ENCODE measurements around the gene POLA1.

POLA1 gene

DNA sequence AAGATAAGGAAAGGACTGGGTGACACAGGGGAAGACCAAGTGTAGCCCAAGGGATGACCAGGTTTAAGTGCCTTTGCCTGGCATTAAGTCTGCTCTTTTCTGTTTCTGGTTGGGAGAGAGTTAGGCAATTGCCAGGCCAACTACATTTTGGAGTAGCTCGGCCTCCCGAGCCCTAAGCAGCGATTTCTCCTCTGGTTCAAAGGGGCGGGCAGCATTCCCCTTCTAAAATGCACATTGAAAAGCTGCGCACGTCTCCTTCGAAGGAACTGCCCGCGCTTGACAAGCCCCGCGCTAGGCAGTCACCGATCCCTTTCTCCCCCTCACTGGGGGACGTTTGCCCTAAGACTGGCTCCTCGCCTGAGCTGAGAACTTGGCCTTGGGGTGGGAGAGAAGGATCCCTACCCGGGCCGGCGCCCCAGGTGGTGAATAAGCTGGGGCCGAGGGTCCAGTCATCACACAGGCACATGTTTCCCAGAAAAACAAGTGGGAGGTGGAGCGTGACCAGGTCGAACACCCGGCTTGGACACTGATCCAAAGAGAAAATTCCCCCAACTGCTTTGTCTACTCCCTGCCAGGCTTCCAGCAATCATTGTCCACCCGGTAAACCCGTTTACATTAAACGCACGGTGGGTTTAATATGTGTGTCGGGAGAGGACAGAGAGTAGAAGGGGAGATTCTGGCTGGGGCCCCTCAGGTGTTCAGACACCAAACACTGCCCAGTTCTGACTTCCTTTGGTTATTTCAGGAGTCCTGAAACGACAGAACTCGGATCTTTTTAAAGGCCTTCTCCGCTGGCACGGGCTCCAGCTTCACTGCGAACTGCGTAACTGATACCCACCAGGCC is 318.1 kb downstream of the POLA1 start:
- DNase-seq, result no peak

- DNase-seq, result no peak
Observed at GRCh38 chrX:25012433-25012735, 318.7 kb downstream of the POLA1 start.

- no peak for DNase-seq
Observed at GRCh38 chrX:25012793-25013631, 319.3 kb downstream of the POLA1 start.

DNA sequence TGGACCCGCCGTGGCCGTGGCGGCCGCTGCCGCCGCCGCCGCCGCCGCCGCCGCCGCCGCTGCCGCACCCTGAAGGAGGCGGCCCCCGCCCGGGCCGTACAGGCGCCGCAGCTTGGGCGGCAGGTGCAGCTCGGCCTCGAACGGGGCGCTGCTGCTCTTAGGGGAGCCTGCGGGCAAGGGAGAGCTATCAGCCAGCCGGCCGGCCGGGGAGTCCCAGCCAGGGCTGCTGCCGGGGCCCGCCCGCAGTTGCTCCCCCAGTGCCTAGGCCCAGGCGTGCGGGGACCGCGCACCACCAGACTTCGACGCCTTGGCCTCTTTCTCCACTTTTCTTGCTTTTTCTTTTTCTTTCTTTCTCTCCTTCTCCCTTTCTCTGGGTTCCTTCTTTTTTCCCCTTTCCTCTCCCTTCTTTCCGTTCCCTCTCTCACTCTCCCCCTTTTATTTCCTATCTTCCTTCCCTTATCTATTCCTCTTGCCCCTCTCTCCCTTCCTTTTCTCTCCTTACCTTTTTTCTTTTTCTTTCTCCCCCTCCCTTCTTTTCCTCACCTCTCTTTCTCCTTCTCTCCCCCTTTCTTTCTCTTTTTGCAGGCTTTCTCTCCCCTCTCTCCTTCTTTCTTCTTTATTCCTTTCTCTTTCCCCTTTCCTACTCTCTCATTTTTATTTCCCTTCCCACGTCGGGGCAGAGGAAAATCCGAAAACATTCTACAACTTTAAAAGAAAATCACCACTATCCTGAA is 320.1 kb downstream of the POLA1 start:
- DNase-seq, result no peak

DNA sequence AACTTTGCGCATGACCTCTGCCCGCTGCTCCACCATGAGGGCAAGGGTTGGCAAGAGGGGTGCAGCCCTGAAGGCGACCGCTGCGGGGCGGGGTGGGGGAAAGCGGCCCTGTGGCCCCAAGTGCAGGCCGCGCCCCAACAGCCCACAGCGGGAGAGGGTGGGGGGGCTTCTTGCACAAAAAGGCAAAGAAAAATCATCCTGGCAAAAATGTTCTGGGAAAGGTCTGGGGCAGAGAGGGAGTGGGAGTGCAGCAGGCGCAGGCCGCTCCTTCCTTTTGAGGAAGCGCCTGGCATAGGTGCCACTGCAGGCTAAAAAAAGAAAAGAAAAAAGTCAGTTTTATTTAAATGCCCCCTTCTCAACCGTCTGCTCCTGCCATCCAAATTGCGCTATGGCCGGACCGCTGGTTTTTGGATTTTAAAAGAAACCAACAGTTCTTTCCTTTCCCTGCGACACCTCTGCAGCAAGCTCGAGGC is 320.7 kb downstream of the POLA1 start:
- DNase-seq, result no peak

GRCh38 chrX:25015486-25016360 is 322.0 kb downstream of the POLA1 start, which contains the start of gene ARX:
TSS of gene ARX (minus strand) at chrX:25015965. CDS start at chrX:25015737, 228 bp downstream.
- peak; percentile 25 for DNase-seq

DNA sequence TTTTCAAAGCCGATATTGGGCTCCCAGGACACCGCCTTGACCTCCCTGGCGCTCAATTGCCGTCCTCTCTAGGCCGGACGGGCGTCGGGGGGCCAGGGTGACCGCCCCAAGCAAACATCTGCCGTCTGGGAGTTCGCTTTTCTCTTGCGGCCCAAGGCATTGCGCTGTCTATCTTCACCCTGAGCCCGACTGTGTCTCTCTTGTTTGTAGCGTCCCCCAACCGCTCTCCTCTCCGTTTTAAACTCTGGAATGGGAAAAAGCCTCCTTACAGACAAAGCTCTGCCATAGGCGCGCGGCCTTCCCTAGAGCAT is 322.6 kb downstream of the POLA1 start:
- no peak for DNase-seq

DNA sequence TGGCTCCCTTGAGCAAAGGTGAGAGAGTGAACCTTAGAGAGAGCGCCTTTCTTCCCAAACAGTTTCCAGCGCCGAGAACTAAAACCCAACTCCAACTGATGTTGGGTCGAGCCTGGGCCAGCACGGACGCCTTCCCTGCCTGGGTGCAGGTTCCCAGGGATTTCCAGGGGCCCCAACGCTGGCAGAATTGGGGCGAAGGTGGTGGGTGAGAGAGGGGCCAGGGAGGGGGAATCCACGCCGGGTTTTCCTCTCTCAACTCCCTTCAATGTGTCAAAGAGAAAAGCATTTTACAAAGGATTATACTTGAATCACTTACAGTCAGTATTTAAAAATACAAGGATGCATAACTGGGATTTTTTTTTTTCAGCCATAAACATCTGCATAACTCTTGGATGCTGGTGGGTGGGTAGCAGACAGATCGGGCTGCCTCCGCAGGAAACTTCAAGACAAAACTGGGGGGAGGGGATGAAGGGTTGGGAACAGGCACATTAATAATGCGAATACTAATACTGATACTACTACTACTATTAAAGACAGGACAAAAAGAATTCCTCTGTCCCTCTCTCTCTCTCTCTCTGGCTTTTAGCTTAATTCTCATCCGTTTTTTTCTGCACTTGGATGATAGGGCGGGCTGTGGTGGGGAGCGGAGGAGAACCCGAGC is 323.4 kb downstream of the POLA1 start:
- no peak for DNase-seq

- DNase-seq, result no peak
Observed at GRCh38 chrX:25017667-25018247, 324.0 kb downstream of the POLA1 start.

GRCh38 chrX:25018682-25019081 is 325.0 kb downstream of the POLA1 start:
- DNase-seq, result no peak

DNA sequence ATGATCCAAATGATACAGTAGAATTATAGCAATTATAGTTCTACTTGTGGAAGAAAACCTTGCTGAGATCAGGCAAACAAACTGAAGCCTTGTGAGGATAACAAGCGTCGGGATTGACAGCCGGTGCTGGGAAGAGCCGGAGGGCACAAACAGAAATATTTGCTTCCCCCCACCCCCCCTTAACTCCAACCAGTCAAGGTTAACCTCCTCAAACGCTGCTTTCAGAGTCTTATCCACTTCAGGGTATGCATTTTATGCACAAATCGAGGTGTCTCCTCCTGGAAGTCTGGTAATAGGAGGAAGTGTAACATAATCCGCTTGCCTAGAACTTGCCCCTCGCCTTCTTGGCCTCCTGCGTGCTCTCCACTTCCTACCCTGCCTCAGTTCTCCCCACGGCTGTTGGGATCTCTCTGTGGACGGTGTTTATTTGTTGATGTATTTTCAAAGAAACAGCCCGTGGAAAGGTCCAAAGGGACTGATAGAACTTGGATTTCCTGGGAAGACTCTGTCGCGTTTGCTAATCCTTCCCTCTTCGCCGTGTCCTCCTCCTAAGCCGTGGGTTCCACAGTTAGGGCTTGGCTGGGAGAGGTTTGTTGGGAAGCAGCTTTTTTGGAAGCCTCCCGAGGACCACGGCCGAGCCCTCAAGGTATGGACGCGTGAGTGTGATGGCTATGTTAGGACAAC is 326.1 kb downstream of the POLA1 start:
- no peak for DNase-seq

DNA sequence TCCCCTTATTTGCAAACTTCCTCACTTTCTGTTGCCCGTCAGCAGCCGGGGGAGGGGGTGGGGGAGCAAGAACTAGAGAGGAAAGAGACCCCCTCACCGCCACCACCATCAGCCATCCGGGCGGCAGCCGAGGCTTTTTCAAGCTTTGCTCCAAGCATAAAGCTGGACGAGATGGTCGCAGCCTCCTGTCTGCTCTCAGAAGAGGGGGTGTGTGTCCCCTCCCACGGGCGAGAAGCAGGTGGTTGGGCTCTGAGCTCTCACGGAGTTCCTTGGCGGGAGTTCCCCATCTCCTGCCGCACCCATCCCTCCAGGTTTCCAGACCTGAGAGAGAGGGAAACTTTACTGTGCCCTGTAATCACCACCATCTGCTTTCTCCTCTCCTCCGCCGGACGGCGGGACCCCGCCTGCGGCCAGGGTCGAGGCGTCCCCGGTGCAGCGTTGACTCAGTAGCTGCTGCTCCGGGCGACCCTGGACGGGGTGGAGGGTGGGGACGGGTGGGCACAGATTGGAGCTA is 326.7 kb downstream of the POLA1 start:
- DNase-seq, result no peak

- peak; percentile 32 for DNase-seq
Observed at GRCh38 chrX:25020905-25021449, 327.3 kb downstream of the POLA1 start.

DNA sequence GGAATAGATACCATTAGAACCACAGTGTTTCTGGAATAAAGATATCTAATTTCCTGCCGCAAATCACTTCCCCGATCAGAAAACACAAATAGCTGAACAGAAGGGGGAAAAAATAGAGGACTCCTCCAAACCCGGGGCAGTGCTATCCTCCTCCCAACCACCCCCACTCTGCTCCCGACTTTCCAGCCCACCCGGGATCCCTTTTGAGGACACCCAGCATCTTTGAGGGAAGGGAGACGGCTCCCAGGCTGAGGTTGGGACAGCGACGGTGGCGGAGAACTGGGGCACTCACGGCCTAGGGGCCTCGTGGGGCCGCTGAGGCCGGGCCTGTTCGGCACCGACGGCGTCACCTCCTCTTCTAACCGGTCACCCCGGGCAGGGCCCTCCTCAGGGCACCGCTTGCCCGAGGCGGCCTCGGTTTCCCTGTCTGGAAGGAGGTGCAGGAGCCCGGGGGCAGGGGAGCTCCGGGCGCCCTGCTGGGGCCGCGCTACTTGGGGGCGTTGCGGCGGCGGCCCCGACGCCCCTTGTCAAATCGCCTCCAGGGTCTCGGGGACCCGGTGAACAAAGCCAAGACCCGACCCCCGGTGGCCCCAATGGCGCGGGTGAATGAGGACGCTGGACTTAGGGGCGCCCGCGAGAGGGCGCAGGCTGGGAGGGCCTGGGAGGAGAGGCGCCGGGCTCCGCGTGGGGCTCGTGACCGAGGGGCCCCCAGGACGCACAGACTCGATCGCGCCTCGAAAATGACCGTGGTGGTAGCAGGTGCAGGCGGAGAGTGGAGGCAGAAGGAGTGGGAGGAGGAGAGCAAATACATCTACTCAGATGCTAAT is 329.0 kb downstream of the POLA1 start:
- no peak for DNase-seq

DNA sequence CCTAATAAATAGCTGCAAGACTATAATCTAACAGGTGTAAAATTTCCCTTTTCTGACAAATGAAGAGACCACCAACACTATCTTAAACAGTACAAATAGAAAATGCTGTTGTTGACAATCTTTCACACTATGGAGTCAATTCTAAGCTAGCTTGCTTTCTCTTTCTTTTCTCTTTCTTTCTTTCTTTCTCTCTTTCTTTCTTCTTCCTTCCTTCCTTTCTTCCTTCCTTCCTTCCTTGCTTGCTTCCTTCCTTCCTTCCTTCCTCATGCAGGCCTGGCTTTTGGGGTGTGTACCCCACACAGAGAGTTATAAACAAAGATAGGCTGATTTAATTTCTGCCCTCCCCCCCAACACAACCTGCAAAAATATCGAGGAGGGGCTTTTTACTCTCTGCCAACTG is 330.2 kb downstream of the POLA1 start:
- DNase-seq, result no peak

DNA sequence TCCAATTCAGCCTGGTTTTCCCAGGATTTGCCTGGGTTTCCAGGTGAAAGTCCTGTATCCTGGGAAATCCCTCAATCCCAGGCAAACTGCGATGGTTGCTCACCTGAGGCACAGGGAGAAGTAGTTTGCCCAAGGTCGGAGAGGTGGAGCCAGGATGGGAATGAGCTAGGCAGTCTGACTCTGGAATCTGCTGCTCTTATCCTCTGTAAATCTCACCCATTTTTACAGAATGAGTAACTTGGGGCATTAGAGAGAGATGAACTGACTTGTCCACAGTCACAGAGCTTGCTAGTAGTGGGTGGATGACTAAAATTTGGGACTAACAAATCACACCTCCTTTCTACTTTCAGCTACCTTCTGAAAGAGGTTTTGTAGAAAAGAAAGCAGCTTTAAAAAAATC is 331.9 kb downstream of the POLA1 start:
- no peak for DNase-seq

- DNase-seq, result no peak
Observed at GRCh38 chrX:25026576-25026975, 332.9 kb downstream of the POLA1 start.

DNA sequence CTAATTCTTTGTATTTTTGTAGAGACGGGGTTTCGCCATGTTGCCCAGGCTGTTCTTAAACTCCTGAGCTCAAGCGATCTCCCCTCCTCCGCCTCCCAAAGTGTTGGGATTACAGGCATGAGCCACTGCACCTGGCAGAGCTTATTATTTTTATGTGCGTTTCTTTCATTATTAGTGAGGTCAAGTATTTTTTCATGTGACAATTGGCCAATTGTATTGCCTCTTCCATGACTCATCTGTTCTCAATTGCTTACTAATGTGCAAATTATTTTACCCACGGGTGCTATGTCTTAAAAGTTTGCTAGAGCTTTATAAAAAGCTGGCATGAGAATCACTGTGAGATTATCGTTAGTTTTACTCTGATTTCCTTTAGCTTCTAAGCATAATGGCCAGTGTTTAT is 335.0 kb downstream of the POLA1 start:
- no peak for DNase-seq

DNA sequence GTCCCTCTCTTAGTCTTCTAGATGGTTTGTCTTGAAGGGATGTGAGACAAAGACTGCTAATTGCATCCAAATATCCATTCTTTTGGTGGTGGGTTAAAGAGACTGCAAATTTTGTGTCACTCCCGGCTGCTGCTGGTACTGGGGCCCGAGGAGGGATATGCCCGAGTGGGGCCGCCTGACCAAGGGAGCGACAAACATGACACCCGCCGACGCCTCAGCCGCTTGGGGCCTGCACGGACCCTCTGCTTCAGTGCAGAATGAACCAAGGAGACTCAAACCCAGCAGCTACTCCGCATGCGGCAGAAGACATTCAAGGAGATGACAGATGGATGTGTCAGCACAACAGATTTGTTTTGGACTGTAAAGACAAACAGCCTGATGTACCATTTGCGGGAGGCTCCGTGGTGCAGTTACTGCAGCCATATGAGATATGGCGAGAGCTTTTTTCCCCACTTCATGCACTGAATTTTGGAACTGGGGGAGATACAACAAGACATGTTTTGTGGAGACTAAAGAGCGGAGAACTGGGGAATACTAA is 335.6 kb downstream of the POLA1 start:
- no peak for DNase-seq

All from stimulated activated CD4-positive, alpha-beta T cell treated with anti-CD3 and anti-CD28 coated beads, Interleukin-12 subunit alpha, Interleukin-12 subunit beta, amount 100 ng/mL, for 4 hours (primary cell).